Measurements from ENCODE around the gene SEMA4G.

- TF ChIP-seq POLR2A (IDR thresholded peaks at IDR 0.05; ENCODE audit: low read depth, low read length) = no peak
- no peak for TF ChIP-seq POLR2AphosphoS5 (IDR thresholded peaks at IDR 0.05; ENCODE audit: low read depth, low read length)
- TF ChIP-seq TAF1 (IDR thresholded peaks at IDR 0.05; ENCODE audit: borderline replicate concordance, low read depth, low read length) = no peak
Measured at GRCh38 chr10:100970914-100971811, 1.9 kb downstream of the SEMA4G start.

Measured in GM12892 (cell line).